Measurements from ENCODE around the gene ERI2.
A peak's percentile ranks its signal among the peaks of the same experiment; 100 is the strongest.
"Not testable (repeated sequence)": the region's sequence is repeated elsewhere in the genome, so short reads cannot be mapped to it uniquely, and the experiment has no call there.

The ERI2 gene

DNA sequence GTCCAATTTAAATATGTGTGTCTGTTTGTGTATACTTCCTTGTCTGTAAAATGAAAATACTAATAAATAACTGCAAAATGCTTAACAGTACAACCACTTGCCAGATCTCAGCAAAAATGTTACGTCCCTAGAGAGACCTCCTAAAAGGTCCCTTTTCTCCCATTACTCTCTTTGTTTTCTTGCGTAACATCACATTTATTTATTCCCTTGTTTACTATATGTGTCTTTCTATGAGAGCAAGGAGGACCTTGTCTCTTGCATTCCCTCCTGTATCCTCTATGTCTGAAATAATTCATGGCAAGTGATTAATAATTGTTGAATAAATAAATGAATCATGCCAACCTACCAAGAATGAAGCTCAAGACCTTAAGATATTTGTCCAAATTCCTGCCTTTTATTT lies 40.5 kb downstream of the ERI2 start:
- no peak for DNase-seq (ENCODE audit: extremely low spot score)
- TF ChIP-seq, protein P1, sequence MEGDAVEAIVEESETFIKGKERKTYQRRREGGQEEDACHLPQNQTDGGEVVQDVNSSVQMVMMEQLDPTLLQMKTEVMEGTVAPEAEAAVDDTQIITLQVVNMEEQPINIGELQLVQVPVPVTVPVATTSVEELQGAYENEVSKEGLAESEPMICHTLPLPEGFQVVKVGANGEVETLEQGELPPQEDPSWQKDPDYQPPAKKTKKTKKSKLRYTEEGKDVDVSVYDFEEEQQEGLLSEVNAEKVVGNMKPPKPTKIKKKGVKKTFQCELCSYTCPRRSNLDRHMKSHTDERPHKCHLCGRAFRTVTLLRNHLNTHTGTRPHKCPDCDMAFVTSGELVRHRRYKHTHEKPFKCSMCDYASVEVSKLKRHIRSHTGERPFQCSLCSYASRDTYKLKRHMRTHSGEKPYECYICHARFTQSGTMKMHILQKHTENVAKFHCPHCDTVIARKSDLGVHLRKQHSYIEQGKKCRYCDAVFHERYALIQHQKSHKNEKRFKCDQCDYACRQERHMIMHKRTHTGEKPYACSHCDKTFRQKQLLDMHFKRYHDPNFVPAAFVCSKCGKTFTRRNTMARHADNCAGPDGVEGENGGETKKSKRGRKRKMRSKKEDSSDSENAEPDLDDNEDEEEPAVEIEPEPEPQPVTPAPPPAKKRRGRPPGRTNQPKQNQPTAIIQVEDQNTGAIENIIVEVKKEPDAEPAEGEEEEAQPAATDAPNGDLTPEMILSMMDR (IDR thresholded peaks at IDR 0.05; ENCODE audit: control extremely low read depth, extremely low read depth, low read depth, missing control alignments), result no peak
- CTCF ChIA-PET, result interaction anchor here (0.9 to 3.7 kb wide), 3 partner anchors 7 to 26 kb away, joined by 3 to 14 read pairs (median 3); no protein-coding TSS in a partner anchor
- POLR2A ChIA-PET, result no interaction called here

GRCh38 chr16:20764448-20764847 lies 41.8 kb downstream of the ERI2 start:
- DNase-seq (ENCODE audit: extremely low spot score); POLR2A ChIA-PET: not testable (repeated sequence)
- CTCF ChIA-PET, result interaction anchor here (0.9 to 3.7 kb wide), 3 partner anchors 10 to 24 kb away, joined by 3 to 14 read pairs (median 3); no protein-coding TSS in a partner anchor

DNA sequence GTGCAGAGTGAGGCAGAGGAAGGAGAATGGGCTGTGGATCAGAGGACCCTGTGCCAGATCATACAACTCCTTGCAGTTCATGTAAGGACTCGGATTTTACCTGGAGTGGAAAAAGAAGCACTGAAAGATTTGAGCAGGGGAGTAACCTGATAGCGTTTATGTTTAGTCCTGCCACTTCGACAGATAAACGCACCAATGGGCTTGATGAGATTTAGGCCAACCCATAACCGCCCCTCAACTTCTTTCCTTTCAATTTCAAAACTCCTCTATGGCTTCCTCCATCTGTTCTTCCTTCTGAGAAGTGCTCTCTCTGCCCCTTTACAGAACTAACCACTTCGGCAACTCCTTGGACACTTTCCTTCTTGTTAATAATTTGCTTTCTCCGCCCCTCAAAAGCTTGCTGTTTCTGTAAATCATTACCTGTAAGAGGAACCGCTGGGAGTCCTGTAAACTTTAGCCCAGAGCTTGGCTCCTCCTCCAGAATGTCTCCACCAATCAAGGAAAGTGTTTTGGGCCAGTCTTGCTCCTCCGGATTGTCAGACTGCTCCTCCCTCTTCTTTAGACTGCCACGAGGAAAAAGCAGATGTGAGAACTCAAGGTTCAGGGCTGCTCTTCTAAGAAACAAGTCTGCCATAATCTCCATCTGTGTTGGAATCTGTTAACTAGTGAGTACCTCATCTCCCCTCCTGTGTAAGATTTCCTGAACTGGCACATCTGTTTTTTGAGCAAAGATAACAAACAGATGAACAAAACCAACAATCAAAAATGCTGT lies 42.6 kb downstream of the ERI2 start, which contains the start of gene ACSM3:
ACSM3 (plus strand) TSS at position 554 of the 772 bp plus-strand sequence. CDS start 6,021 bp downstream, outside the sequence.
- TF ChIP-seq, protein P1 (IDR thresholded peaks at IDR 0.05; ENCODE audit: control extremely low read depth, extremely low read depth, low read depth, missing control alignments), result no peak
- POLR2A ChIA-PET, result no interaction called here
- DNase-seq (ENCODE audit: extremely low spot score), result peak; percentile 88
- CTCF ChIA-PET, result interaction anchor here (0.9 to 3.7 kb wide), 3 partner anchors 11 to 25 kb away, joined by 3 to 14 read pairs (median 3); no protein-coding TSS in a partner anchor

DNA sequence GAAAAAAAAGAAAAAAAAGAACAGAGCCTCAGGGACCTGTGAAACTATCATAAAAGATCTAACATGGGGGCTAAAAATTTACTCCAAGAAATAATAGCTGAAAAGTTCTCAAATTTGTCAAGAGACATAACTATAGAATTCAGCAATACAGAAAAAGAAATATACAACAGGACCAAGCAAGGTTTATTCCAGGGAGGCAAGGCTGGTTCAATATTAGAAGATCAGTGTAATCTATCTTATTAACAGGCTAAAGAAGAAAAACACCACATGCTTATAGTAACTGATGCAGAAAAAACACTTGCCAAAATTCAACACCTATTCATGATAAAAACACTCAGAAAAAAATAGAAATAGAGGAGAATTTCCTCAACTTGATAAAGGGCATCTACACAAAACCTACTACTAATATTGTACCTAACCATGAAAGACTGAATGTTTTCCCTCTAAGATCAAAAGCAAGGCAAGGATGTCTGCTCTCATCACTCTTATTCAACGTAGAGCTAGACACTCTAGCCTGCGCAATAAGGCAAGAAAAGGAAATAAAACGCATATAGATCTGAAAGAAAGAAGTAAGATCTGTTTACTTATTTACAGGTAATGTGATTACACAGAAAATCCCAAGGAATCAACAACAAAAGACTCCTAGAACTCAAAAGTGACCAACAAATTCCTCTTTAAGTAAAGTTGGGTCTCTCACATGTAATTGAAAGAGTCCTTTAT lies 43.7 kb downstream of the ERI2 start:
- no peak for DNase-seq (ENCODE audit: extremely low spot score)
- ChIA-PET POLR2A (no interaction called here), CTCF (no interaction called here)
- TF ChIP-seq, protein P1 (IDR thresholded peaks at IDR 0.05; ENCODE audit: control extremely low read depth, extremely low read depth, low read depth, missing control alignments), result no peak

- ChIA-PET POLR2A (no interaction called here), CTCF (no interaction called here)
- DNase-seq (ENCODE audit: extremely low spot score), result no peak
- TF ChIP-seq, protein P1 (IDR thresholded peaks at IDR 0.05; ENCODE audit: control extremely low read depth, extremely low read depth, low read depth, missing control alignments), result no peak
Observed at GRCh38 chr16:20761175-20761574, 45.1 kb downstream of the ERI2 start.

- TF ChIP-seq, protein P1 (IDR thresholded peaks at IDR 0.05; ENCODE audit: control extremely low read depth, extremely low read depth, low read depth, missing control alignments), result no peak
- ChIA-PET POLR2A (no interaction called here), CTCF (no interaction called here)
- DNase-seq (ENCODE audit: extremely low spot score), result no peak
Observed at GRCh38 chr16:20760346-20760745, 45.9 kb downstream of the ERI2 start.

DNA sequence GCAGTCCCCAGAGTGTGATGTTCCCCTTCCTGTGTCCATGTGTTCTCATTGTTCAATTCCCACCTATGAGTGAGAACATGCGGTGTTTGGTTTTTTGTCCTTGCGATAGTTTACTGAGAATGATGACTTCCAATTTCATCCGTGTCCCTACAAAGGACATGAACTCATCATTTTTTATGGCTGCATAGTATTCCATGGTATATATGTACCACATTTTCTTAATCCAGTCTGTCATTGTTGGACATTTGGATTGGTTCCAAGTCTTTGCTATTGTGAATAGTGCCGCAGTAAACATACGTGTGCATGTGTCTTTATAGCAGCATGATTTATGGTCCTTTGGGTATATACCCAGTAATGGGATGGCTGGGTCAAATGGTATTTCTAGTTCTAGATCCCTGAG lies 50.5 kb downstream of the ERI2 start:
- CTCF ChIA-PET; POLR2A ChIA-PET; DNase-seq (ENCODE audit: extremely low spot score): not testable (repeated sequence)

All from GM10248 (cell line).